ENCODE measurements around the gene CCDC116.
"Not testable (repeated sequence)": the region's sequence is repeated elsewhere in the genome, so short reads cannot be mapped to it uniquely, and the experiment has no call there.

The CCDC116 gene

GRCh38 chr22:21611210-21611977, 21.2 kb upstream of the CCDC116 start:
- DNase-seq (ENCODE audit: low read depth): no peak
- in situ Hi-C loops (cut with HindIII; ENCODE audit: low sequenced_read_pairs): no loop called here
- H3K4me3 ChIP-seq (ENCODE audit: low read depth, low read length): no peak overlapping the region
- TF ChIP-seq CTCF (IDR thresholded peaks at IDR 0.05; ENCODE audit: low read depth, low read length, missing control alignments): no peak

- H3K4me3 ChIP-seq (ENCODE audit: low read depth, low read length): no peak overlapping the region
- no peak for TF ChIP-seq CTCF (IDR thresholded peaks at IDR 0.05; ENCODE audit: low read depth, low read length, missing control alignments)
- DNase-seq (ENCODE audit: low read depth): no peak
- in situ Hi-C loops (cut with HindIII; ENCODE audit: low sequenced_read_pairs): no loop called here
Observed at GRCh38 chr22:21612858-21613257, 19.7 kb upstream of the CCDC116 start.

GRCh38 chr22:21613553-21614233, 18.9 kb upstream of the CCDC116 start:
- no peak overlapping the region for H3K4me3 ChIP-seq (ENCODE audit: low read depth, low read length)
- TF ChIP-seq CTCF (IDR thresholded peaks at IDR 0.05; ENCODE audit: low read depth, low read length, missing control alignments): no peak
- no peak for DNase-seq (ENCODE audit: low read depth)
- in situ Hi-C loops (cut with HindIII; ENCODE audit: low sequenced_read_pairs): no loop called here

GRCh38 chr22:21615731-21616130, 16.8 kb upstream of the CCDC116 start:
- H3K4me3 ChIP-seq (ENCODE audit: low read depth, low read length): no peak overlapping the region
- DNase-seq (ENCODE audit: low read depth): no peak
- in situ Hi-C loops (cut with HindIII; ENCODE audit: low sequenced_read_pairs): no loop called here
- TF ChIP-seq CTCF (IDR thresholded peaks at IDR 0.05; ENCODE audit: low read depth, low read length, missing control alignments): no peak

- H3K4me3 ChIP-seq (ENCODE audit: low read depth, low read length); DNase-seq (ENCODE audit: low read depth); in situ Hi-C loops (cut with HindIII; ENCODE audit: low sequenced_read_pairs): not testable (repeated sequence)
Observed at GRCh38 chr22:21617337-21617736, 15.2 kb upstream of the CCDC116 start.

GRCh38 chr22:21621025-21621424, 11.5 kb upstream of the CCDC116 start:
- no peak for TF ChIP-seq CTCF (IDR thresholded peaks at IDR 0.05; ENCODE audit: low read depth, low read length, missing control alignments)
- H3K4me3 ChIP-seq (ENCODE audit: low read depth, low read length): no peak overlapping the region
- in situ Hi-C loops (cut with HindIII; ENCODE audit: low sequenced_read_pairs): no loop called here
- DNase-seq (ENCODE audit: low read depth): no peak

Data from astrocyte of the cerebellum (primary cell).